Fibroblast of lung (primary cell): ENCODE data around the gene UCHL3. TPM values are rescaled to one million over a fixed set of nuclear protein-coding genes. Genes with fewer than 3 reads are reported as not detected.
A peak's percentile ranks its signal among the peaks of the same experiment; 100 is the strongest.

Experiments
- DNase-seq, 2 donors: peaks; one replicate each; pipeline versions ENCODE4 v3.0.0 to v3.0.0-alpha.2; 2010; ENCODE audit warnings: low read depth in 2 of 2
- H2AFZ ChIP-seq: 2 replicates; pipeline ENCODE4 v1.5.1; 2012; ENCODE audit warnings: low read length, control low read depth, inconsistent platforms
- H3K27ac ChIP-seq: 2 replicates; pipeline ENCODE4 v1.5.1; 2011; ENCODE audit warnings: low read length, control low read depth; ENCODE audit not compliant: insufficient read depth
- H3K27me3 ChIP-seq: 2 replicates; pipeline ENCODE4 v1.5.1; 2011; ENCODE audit warnings: mild to moderate bottlenecking, low read length; ENCODE audit not compliant: control insufficient read depth, insufficient read depth
- H3K36me3 ChIP-seq: 2 replicates; pipeline ENCODE4 v1.5.1; 2011; ENCODE audit warnings: low read length; ENCODE audit not compliant: control insufficient read depth, insufficient read depth
- H3K4me1 ChIP-seq: 2 replicates; pipeline ENCODE4 v1.5.1; 2011; ENCODE audit warnings: low read length; ENCODE audit not compliant: control insufficient read depth, insufficient read depth; ENCODE audit errors: extremely low read depth
- H3K4me2 ChIP-seq: 2 replicates; pipeline ENCODE4 v1.5.1; 2011; ENCODE audit warnings: low read length, control low read depth; ENCODE audit not compliant: insufficient read depth; ENCODE audit errors: extremely low read depth
- H3K4me3 ChIP-seq, 4 experiments: fragments of 200-600 bp in 1 of 4; sonication (generic) in 1 of 4; replicated peaks in 1 of 4; 2 replicates each; pipeline ENCODE4 v1.5.1; 2011 to 2016; ENCODE audit warnings: low read length in 4 of 4, low read depth in 3 of 4, mild to moderate bottlenecking in 3 of 4, control low read depth in 2 of 4, inconsistent platforms in 1 of 4, mixed read lengths in 1 of 4; ENCODE audit not compliant: insufficient read depth in 1 of 4; ENCODE audit errors: control extremely low read depth in 1 of 4
- H3K79me2 ChIP-seq: 2 replicates; pipeline ENCODE4 v1.5.1; 2012; ENCODE audit warnings: mild to moderate bottlenecking, low read length, inconsistent platforms; ENCODE audit not compliant: control insufficient read depth, insufficient read depth
- H3K9ac ChIP-seq: 2 replicates; pipeline ENCODE4 v1.5.1; 2011; ENCODE audit warnings: mild to moderate bottlenecking, low read length, control low read depth; ENCODE audit not compliant: insufficient read depth
- H3K9me3 ChIP-seq: 2 replicates; pipeline ENCODE4 v1.5.1; 2012; ENCODE audit warnings: low read depth, low read length; ENCODE audit not compliant: control insufficient read depth, insufficient read depth
- H4K20me1 ChIP-seq: 2 replicates; pipeline ENCODE4 v1.5.1; 2011; ENCODE audit warnings: low read length; ENCODE audit not compliant: control insufficient read depth, insufficient read depth; ENCODE audit errors: extremely low read depth
- EZH2 ChIP-seq: IDR thresholded peaks from 2 replicates; pipeline ENCODE4 v1.5.1; 2012; ENCODE audit warnings: low read length, control low read depth, mild to moderate bottlenecking; ENCODE audit errors: missing control alignments
- polyA plus RNA-seq, 2 donors: library from polyadenylated mRNA; depleted of rRNA in 1 of 2; stranded (reverse) in 1 of 2; unstranded in 1 of 2; fragments of >200 nt; gene quantifications; 2 replicates each; pipeline ENCODE4 v1.2.1, GENCODE V29; 2011 to 2012; ENCODE audit warnings: missing spikeins in 1 of 2
- total RNA-seq: library from RNA; depleted of rRNA; stranded (reverse); fragments of >200 nt; gene quantifications from 2 replicates; pipeline ENCODE4 v1.2.1, GENCODE V29; 2014
- TF ChIP-seq, protein P1 (sequence below), 2 donors: IDR thresholded peaks in 1 of 2; conservative IDR thresholded peaks in 1 of 2; 1 replicate in 1 of 2; 2 replicates in 1 of 2; pipeline ENCODE4 v1.5.1; 2011 to 2012; ENCODE audit warnings: low read length in 2 of 2, control low read depth in 1 of 2, inconsistent platforms in 1 of 2, low read depth in 1 of 2, mild to moderate bottlenecking in 1 of 2

Gene UCHL3
- total and polyA plus RNA-seq, 2 donors (not counting 1 experiment from before 2014, with no cell fraction given), result 30.9 to 81.9 TPM

DNA sequence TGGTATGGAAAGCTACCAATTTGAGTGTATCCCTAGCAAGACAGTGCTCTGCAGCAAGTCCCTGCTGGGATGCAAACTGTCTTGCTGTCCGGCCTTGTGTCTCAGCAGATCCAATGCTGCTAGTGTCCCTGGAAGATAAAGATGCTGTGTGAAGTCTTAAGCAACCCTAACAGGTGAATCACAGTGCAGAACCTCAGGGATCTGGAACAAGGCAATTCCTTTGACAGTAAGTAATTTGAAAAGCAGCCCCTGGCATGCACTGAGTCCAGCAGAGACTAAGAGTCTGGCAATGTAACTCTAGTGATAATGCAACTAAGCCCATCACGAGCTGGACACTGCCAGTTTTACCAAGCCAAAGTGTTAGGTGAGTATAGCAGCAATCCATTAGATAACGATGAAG lies 1.7 kb upstream of the UCHL3 start:
- H3K36me3 ChIP-seq, result no peaks in the 10 kb centered on the region
- H3K4me3 ChIP-seq, result no peak overlapping the region
- peaks cover 3% of the 10 kb centered on the region for H3K4me1 ChIP-seq
- H4K20me1 ChIP-seq, result no peaks in the 10 kb centered on the region
- H3K79me2 ChIP-seq, result peaks cover 5% of the 10 kb centered on the region
- TF ChIP-seq, protein P1, sequence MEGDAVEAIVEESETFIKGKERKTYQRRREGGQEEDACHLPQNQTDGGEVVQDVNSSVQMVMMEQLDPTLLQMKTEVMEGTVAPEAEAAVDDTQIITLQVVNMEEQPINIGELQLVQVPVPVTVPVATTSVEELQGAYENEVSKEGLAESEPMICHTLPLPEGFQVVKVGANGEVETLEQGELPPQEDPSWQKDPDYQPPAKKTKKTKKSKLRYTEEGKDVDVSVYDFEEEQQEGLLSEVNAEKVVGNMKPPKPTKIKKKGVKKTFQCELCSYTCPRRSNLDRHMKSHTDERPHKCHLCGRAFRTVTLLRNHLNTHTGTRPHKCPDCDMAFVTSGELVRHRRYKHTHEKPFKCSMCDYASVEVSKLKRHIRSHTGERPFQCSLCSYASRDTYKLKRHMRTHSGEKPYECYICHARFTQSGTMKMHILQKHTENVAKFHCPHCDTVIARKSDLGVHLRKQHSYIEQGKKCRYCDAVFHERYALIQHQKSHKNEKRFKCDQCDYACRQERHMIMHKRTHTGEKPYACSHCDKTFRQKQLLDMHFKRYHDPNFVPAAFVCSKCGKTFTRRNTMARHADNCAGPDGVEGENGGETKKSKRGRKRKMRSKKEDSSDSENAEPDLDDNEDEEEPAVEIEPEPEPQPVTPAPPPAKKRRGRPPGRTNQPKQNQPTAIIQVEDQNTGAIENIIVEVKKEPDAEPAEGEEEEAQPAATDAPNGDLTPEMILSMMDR (conservative IDR thresholded peaks at IDR 0.05 in 1 of 2, IDR thresholded peaks at IDR 0.05 in 1 of 2; ENCODE audit: low read depth in 1 of 2, low read length in 2 of 2), result no peak
- no peak for TF ChIP-seq EZH2
- H3K4me2 ChIP-seq, result no peak overlapping the region
- no peak overlapping the region for H3K27ac ChIP-seq
- H2AFZ ChIP-seq, result no peak overlapping the region
- no peaks in the 10 kb centered on the region for H3K27me3 ChIP-seq
- H3K9me3 ChIP-seq, result no peaks in the 10 kb centered on the region
- no peak overlapping the region for H3K9ac ChIP-seq
- DNase-seq, result peak in 1 of 2 donors; percentile 78

DNA sequence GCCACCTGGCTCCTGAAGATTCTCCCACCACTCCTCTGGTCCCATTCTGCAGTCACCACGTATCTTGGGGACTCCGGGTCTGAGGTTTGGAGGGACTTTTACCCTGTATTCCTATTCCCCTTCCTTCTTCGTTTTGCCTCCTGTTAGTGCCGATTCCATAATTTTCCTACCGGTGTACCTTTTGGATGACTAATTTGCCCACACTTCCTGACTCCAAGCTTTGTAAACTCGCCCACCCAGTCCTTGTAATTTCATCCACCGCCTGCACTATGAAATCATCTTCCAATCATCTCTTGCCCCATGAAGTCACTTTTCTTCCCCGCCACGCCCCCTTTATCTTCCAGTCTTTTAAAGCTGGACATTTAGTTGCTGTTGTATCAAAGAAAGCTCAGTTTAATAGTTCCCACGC lies 572 bp downstream of the UCHL3 start:
- H3K4me3 ChIP-seq, result peak overlapping the region; percentile 81 to 99 (median 92)
- peak overlapping the region; percentile 97 for H3K27ac ChIP-seq
- H3K4me2 ChIP-seq, result peak overlapping the region; percentile 71
- no peaks in the 10 kb centered on the region for H4K20me1 ChIP-seq
- H3K36me3 ChIP-seq, result peaks cover 4% of the 10 kb centered on the region
- H3K9me3 ChIP-seq, result no peaks in the 10 kb centered on the region
- H3K9ac ChIP-seq, result peak overlapping the region; percentile 94
- H2AFZ ChIP-seq, result peak overlapping the region; percentile 63
- no peak for TF ChIP-seq EZH2
- TF ChIP-seq, protein P1 (conservative IDR thresholded peaks at IDR 0.05 in 1 of 2, IDR thresholded peaks at IDR 0.05 in 1 of 2; ENCODE audit: low read depth in 1 of 2, low read length in 2 of 2), result no peak
- H3K27me3 ChIP-seq, result no peaks in the 10 kb centered on the region
- peaks cover 1% of the 10 kb centered on the region for H3K4me1 ChIP-seq
- DNase-seq, result peak; percentile 57 to 90
- H3K79me2 ChIP-seq, result peaks cover 5% of the 10 kb centered on the region

DNA sequence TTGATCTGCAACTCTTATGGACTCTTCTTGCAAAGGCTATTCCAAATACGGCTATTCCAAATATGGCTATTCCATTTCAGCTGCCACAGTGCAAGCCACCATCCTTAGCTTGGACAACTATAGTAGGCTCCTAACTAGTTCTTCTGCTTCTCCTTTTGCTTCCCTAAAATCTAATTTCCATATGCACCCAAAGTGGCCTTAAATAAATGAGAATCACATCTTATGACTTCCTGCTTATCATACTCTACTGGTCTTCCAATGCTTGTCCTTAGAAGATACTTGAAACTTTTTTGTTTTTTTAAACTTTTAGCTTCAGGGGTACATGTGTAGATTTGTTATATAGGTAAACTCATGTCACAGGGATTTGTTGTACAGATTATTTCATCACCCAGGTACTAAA lies 4.9 kb downstream of the UCHL3 start:
- H3K27me3 ChIP-seq, result no peaks in the 10 kb centered on the region
- no peak overlapping the region for H2AFZ ChIP-seq
- no peaks in the 10 kb centered on the region for H4K20me1 ChIP-seq
- no peak overlapping the region for H3K27ac ChIP-seq
- H3K36me3 ChIP-seq, result peaks cover 4% of the 10 kb centered on the region
- H3K9me3 ChIP-seq, result no peaks in the 10 kb centered on the region
- TF ChIP-seq, protein P1 (conservative IDR thresholded peaks at IDR 0.05 in 1 of 2, IDR thresholded peaks at IDR 0.05 in 1 of 2; ENCODE audit: low read depth in 1 of 2, low read length in 2 of 2), result no peak
- TF ChIP-seq EZH2, result no peak
- no peaks in the 10 kb centered on the region for H3K4me1 ChIP-seq
- H3K9ac ChIP-seq, result no peak overlapping the region
- peaks cover 5% of the 10 kb centered on the region for H3K79me2 ChIP-seq
- H3K4me3 ChIP-seq, result no peak overlapping the region
- DNase-seq, result no peak
- H3K4me2 ChIP-seq, result no peak overlapping the region
